HepG2 (cell line): ENCODE results near the gene ITPR1. TPM values are rescaled to one million over a fixed set of nuclear protein-coding genes. Genes with fewer than 3 reads are reported as not detected.

ENCODE experiments used
- ATAC-seq: fragments of 200-7000 bp; cut with Tn5 transposase; 3 replicates; pipeline ENCODE4 v1.9.1; 2020; ENCODE audit warnings: mild to moderate bottlenecking, moderate library complexity
- BruUV-seq: library from RNA; stranded (reverse); fragments of 400-500 nt; replicated peaks from 2 replicates; lab custom pipeline; 2021; lab: Mats Ljungman, UMichigan
- CTCF ChIA-PET: fragments of 300-600 bp; formaldehyde crosslinking; extraction: SDS; loops from one replicate; lab custom pipeline; 2021; ENCODE audit warnings: low total read pairs, inconsistent platforms, low intra/inter-chr PET ratio; lab: Yijun Ruan, JAX
- POLR2A ChIA-PET: fragments of 350-600 bp; sonication (Branson Sonifier 250); formaldehyde crosslinking; loops from one replicate; lab custom pipeline; 2020; ENCODE audit warnings: antibody characterized with exemption, inconsistent platforms; lab: Yijun Ruan, JAX
- DNase-seq: peaks from one replicate; pipeline ENCODE4 v3.0.0-alpha.2; 2015; ENCODE audit warnings: low spot score
- FAIRE-seq: peaks from 3 replicates; lab custom pipeline; 2011; peaks lifted over from hg19 to GRCh38; lab: Jason Lieb, UNC
- H2AFZ ChIP-seq: one replicate; pipeline ENCODE4 v1.6.1; 2011; ENCODE audit warnings: low read length, inconsistent platforms
- H3K27ac ChIP-seq: fragments of 300-600 bp; 3 replicates; pipeline ENCODE4 v1.8.0; 2011; ENCODE audit warnings: mixed run types, mild to moderate bottlenecking, mixed read lengths, low read length, inconsistent platforms; ENCODE audit not compliant: insufficient read depth; ENCODE audit errors: extremely low read length
- H3K27me3 ChIP-seq, 2 experiments: fragments of 200-600 bp in 1 of 2; 2 replicates in 1 of 2; 3 replicates in 1 of 2; pipeline versions ENCODE4 v1.6.0 to v1.8.0; 2011; ENCODE audit warnings: low read length in 2 of 2, mild to moderate bottlenecking in 2 of 2, moderate library complexity in 2 of 2, inconsistent platforms in 1 of 2; ENCODE audit not compliant: insufficient read depth in 2 of 2, control insufficient read depth in 1 of 2
- H3K36me3 ChIP-seq, 2 experiments: fragments of 200-600 bp in 1 of 2; replicated peaks in 1 of 2; 2 replicates in 1 of 2; 3 replicates in 1 of 2; pipeline versions ENCODE4 v1.5.1 to v1.8.0; 2011; ENCODE audit warnings: low read length in 2 of 2, inconsistent platforms in 1 of 2; ENCODE audit not compliant: insufficient read depth in 2 of 2, control insufficient read depth in 1 of 2
- H3K4me1 ChIP-seq: 2 replicates; pipeline ENCODE4 v1.5.1; 2012; ENCODE audit warnings: low read length, inconsistent platforms; ENCODE audit not compliant: insufficient read depth
- H3K4me2 ChIP-seq: 2 replicates; pipeline ENCODE4 v1.6.0; 2011; ENCODE audit warnings: low read depth, low read length, inconsistent platforms
- H3K4me3 ChIP-seq, 3 experiments: fragments of 200-600 bp in 1 of 3; sonication (generic), shearing (Covaris generic) in 1 of 3; replicated peaks in 1 of 3; 2 replicates each; pipeline ENCODE4 v1.5.1; 2011 to 2016; ENCODE audit warnings: low read length in 3 of 3, inconsistent platforms in 2 of 3, low read depth in 2 of 3, mild to moderate bottlenecking in 2 of 3, control low read depth in 1 of 3, mixed read lengths in 1 of 3; ENCODE audit not compliant: insufficient read depth in 1 of 3
- H3K79me2 ChIP-seq: one replicate; pipeline ENCODE4 v1.6.1; 2011; ENCODE audit warnings: low read length, inconsistent platforms; ENCODE audit not compliant: insufficient read depth
- H3K9ac ChIP-seq: 2 replicates; pipeline ENCODE4 v1.6.0; 2011; ENCODE audit warnings: mild to moderate bottlenecking, low read depth, low read length, inconsistent platforms; ENCODE audit not compliant: insufficient read depth
- H3K9me3 ChIP-seq: 2 replicates; pipeline ENCODE4 v1.5.1; 2012; ENCODE audit warnings: mild to moderate bottlenecking, low read length
- H4K20me1 ChIP-seq: 2 replicates; pipeline ENCODE4 v1.6.0; 2011; ENCODE audit warnings: inconsistent platforms, mild to moderate bottlenecking, low read length, moderate library complexity; ENCODE audit not compliant: insufficient read depth
- ARID2 ChIP-seq: sonication (generic); formaldehyde crosslinking; IDR thresholded peaks from 2 replicates; pipeline ENCODE4 v1.8.1; 2022; ENCODE audit warnings: mild to moderate bottlenecking, missing genetic modification reagents, borderline replicate concordance
- DNMT1 ChIP-seq: sonication (generic); formaldehyde crosslinking; IDR thresholded peaks from 2 replicates; pipeline ENCODE4 v1.5.1; 2020; ENCODE audit warnings: mild to moderate bottlenecking, missing genetic modification reagents
- GATAD1 ChIP-seq: IDR thresholded peaks from 2 replicates; pipeline ENCODE4 v1.6.1; 2016; ENCODE audit warnings: missing genetic modification reagents, missing compliant biosample characterization
- NCOA1 ChIP-seq: sonication (generic); formaldehyde crosslinking; IDR thresholded peaks from 2 replicates; pipeline ENCODE4 v1.9.0; 2021; ENCODE audit warnings: missing genetic modification reagents
- PHF21A ChIP-seq: sonication (generic); formaldehyde crosslinking; IDR thresholded peaks from 2 replicates; pipeline ENCODE4 v1.5.0; 2020; ENCODE audit warnings: mild to moderate bottlenecking, missing genetic modification reagents
- SAP130 ChIP-seq: IDR thresholded peaks from 2 replicates; pipeline ENCODE4 v1.6.1; 2016; ENCODE audit warnings: low read depth
- ZNF451 ChIP-seq: sonication (generic); formaldehyde crosslinking; IDR thresholded peaks from 2 replicates; pipeline ENCODE4 v1.5.0; 2020; ENCODE audit warnings: mild to moderate bottlenecking, missing genetic modification reagents
- ZNF543 ChIP-seq: sonication (generic); formaldehyde crosslinking; IDR thresholded peaks from 2 replicates; pipeline ENCODE4 v1.4.0; 2020; ENCODE audit warnings: mild to moderate bottlenecking, missing genetic modification reagents
- ZNF619 ChIP-seq: sonication (generic); formaldehyde crosslinking; IDR thresholded peaks from 2 replicates; pipeline ENCODE4 v1.4.0; 2020; ENCODE audit warnings: mild to moderate bottlenecking, missing genetic modification reagents
- WGBS: methylation state at CpG from one replicate; pipeline ENCODE4 v1.1.6; 2017; ENCODE audit warnings: low lambda C conversion rate; 5-methylcytosine and 5-hydroxymethylcytosine counted together
- in situ Hi-C: cut with HindIII; loops from 2 replicates; pipeline ENCODE4 v1.10.0; 2017; ENCODE audit warnings: low pct_unique_long_range_greater_than_20kb; ENCODE audit not compliant: extremely low pct_ligation_motif_present
- intact Hi-C: fragments of 100-400 bp; cut with micrococcal nuclease; formaldehyde crosslinking; loops from one replicate; pipeline ENCODE4 v1.10.0; 2022; ENCODE audit not compliant: unreplicated experiment
- polyA plus RNA-seq, 8 experiments: library from polyadenylated mRNA; depleted of rRNA in 3 of 8; stranded (reverse) in 7 of 8; unstranded in 1 of 8; fragments of >200 nt; fragmentation: Illumina TruSeq in 4 of 8; extraction: Trizol in 4 of 8; gene quantifications; 2 replicates each; pipeline versions ENCODE4 v1.2.1 to v1.2.3, GENCODE V29; 2011 to 2016; ENCODE audit warnings: low read depth in 4 of 8, missing spikeins in 1 of 8, mixed read lengths in 1 of 8; ENCODE audit not compliant: insufficient read depth in 1 of 8
- total RNA-seq, 5 experiments: library from RNA; depleted of rRNA; stranded (reverse); fragments of >200 nt; fragmentation: Illumina TruSeq; extraction: Trizol; gene quantifications; 2 replicates each; pipeline ENCODE4 v1.2.3, GENCODE V29; 2016; ENCODE audit warnings: low read depth in 1 of 5
- TF ChIP-seq, protein P1 (sequence below): sonication (generic); formaldehyde crosslinking; IDR thresholded peaks from 2 replicates; pipeline ENCODE4 v1.4.0; 2020; ENCODE audit warnings: missing genetic modification reagents
- TF ChIP-seq, protein P2 (sequence below): IDR thresholded peaks from 2 replicates; pipeline ENCODE4 v1.4.0; 2020; ENCODE audit warnings: mild to moderate bottlenecking, missing genetic modification reagents
- TF ChIP-seq, protein P3 (sequence below): sonication (generic); formaldehyde crosslinking; IDR thresholded peaks from 2 replicates; pipeline ENCODE4 v1.8.0; 2022; ENCODE audit warnings: missing genetic modification reagents, mild to moderate bottlenecking, borderline replicate concordance

Gene ITPR1
- total and polyA plus RNA-seq, 2 of the 13 experiments (the other 11 are each of a cell fraction or from before 2014, with no cell fraction given): 10.0 to 11.4 TPM

DNA sequence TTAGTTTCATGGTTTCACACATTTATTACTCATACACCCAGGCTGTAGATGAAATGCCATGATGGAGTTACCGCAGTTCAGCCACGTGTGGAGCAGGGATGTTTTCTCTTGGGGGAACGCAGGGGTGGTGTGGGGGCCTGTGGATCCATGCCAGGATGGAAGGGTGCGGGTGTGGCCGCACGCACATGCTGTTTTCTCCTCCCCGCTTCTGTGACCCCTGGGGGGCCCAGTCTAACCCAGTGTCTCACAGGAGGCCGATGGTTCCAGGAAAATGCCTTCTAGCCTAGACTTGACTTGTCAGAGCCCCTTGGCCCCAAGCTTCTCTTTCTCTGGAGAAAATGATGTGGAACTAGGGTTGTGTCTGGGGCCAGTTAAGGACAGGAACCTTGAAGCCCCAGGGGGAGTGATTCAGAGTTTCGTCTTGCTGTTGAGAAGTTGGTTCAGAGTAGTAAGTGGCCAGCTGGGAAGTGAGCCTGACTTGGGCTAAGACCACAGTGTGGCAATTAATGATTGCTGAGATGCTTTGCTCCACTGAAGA, 245.7 kb downstream of the ITPR1 start:
- 91% methylated on average over 8 of the region's 9 CpGs for WGBS
- Histone ChIP-seq H3K27me3 (no peaks in the 10 kb centered on the region), H3K4me2 (no peak overlapping the region), H3K4me1 (peaks cover 31% of the 10 kb centered on the region), H3K9ac (no peak overlapping the region), H3K79me2 (no peaks in the 10 kb centered on the region), H3K27ac (no peak overlapping the region), H4K20me1 (no peaks in the 10 kb centered on the region), H3K4me3 (no peak overlapping the region), H3K9me3 (no peaks in the 10 kb centered on the region), H2AFZ (no peak overlapping the region), H3K36me3 (peaks cover under 1 to 8% of the 10 kb centered on the region in 2 experiments; a peak in 2 of 5 replicates)
- ATAC-seq (no peak), DNase-seq (no peak), FAIRE-seq (no peak)
- ChIA-PET CTCF (no interaction called here), POLR2A (no interaction called here)
- intact Hi-C loops: no loop called here
- TF ChIP-seq ZNF543 (CRISPR knock-in tag): no peak
- TF ChIP-seq, protein P1, sequence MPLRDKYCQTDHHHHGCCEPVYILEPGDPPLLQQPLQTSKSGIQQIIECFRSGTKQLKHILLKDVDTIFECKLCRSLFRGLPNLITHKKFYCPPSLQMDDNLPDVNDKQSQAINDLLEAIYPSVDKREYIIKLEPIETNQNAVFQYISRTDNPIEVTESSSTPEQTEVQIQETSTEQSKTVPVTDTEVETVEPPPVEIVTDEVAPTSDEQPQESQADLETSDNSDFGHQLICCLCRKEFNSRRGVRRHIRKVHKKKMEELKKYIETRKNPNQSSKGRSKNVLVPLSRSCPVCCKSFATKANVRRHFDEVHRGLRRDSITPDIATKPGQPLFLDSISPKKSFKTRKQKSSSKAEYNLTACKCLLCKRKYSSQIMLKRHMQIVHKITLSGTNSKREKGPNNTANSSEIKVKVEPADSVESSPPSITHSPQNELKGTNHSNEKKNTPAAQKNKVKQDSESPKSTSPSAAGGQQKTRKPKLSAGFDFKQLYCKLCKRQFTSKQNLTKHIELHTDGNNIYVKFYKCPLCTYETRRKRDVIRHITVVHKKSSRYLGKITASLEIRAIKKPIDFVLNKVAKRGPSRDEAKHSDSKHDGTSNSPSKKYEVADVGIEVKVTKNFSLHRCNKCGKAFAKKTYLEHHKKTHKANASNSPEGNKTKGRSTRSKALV (CRISPR knock-in tag): no peak
- TF ChIP-seq GATAD1 (CRISPR knock-in tag): no peak
- TF ChIP-seq, protein P2, sequence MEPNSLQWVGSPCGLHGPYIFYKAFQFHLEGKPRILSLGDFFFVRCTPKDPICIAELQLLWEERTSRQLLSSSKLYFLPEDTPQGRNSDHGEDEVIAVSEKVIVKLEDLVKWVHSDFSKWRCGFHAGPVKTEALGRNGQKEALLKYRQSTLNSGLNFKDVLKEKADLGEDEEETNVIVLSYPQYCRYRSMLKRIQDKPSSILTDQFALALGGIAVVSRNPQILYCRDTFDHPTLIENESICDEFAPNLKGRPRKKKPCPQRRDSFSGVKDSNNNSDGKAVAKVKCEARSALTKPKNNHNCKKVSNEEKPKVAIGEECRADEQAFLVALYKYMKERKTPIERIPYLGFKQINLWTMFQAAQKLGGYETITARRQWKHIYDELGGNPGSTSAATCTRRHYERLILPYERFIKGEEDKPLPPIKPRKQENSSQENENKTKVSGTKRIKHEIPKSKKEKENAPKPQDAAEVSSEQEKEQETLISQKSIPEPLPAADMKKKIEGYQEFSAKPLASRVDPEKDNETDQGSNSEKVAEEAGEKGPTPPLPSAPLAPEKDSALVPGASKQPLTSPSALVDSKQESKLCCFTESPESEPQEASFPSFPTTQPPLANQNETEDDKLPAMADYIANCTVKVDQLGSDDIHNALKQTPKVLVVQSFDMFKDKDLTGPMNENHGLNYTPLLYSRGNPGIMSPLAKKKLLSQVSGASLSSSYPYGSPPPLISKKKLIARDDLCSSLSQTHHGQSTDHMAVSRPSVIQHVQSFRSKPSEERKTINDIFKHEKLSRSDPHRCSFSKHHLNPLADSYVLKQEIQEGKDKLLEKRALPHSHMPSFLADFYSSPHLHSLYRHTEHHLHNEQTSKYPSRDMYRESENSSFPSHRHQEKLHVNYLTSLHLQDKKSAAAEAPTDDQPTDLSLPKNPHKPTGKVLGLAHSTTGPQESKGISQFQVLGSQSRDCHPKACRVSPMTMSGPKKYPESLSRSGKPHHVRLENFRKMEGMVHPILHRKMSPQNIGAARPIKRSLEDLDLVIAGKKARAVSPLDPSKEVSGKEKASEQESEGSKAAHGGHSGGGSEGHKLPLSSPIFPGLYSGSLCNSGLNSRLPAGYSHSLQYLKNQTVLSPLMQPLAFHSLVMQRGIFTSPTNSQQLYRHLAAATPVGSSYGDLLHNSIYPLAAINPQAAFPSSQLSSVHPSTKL: no peak
- TF ChIP-seq NCOA1: no peak
- no peak for TF ChIP-seq DNMT1 (CRISPR knock-in tag)
- no peak for TF ChIP-seq SAP130 (CRISPR knock-in tag)
- no peak for TF ChIP-seq PHF21A (CRISPR knock-in tag)
- TF ChIP-seq ARID2 (CRISPR knock-in tag): no peak
- TF ChIP-seq ZNF451 (CRISPR knock-in tag): no peak
- TF ChIP-seq, protein P3, sequence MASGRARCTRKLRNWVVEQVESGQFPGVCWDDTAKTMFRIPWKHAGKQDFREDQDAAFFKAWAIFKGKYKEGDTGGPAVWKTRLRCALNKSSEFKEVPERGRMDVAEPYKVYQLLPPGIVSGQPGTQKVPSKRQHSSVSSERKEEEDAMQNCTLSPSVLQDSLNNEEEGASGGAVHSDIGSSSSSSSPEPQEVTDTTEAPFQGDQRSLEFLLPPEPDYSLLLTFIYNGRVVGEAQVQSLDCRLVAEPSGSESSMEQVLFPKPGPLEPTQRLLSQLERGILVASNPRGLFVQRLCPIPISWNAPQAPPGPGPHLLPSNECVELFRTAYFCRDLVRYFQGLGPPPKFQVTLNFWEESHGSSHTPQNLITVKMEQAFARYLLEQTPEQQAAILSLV (CRISPR knock-in tag): no peak
- no peak for TF ChIP-seq ZNF619 (CRISPR knock-in tag)
- BruUV-seq: no TSS peak
- in situ Hi-C loops: no loop called here
